ENCODE data around the gene GALNT9. TPM values are rescaled to one million over a fixed set of nuclear protein-coding genes. Genes with fewer than 3 reads are reported as not detected.

Gene GALNT9
- total and polyA plus RNA-seq, 2 donors (not counting 1 experiment from before 2014, with no cell fraction given), result 0.10 to 2.8 TPM

GRCh38 chr12:132237772-132238487 is 91.5 kb downstream of the GALNT9 start:
- TF ChIP-seq CTCF (conservative IDR thresholded peaks at IDR 0.05 in 1 of 2, IDR thresholded peaks at IDR 0.05 in 1 of 2; ENCODE audit: low read depth in 1 of 2, low read length in 2 of 2) (no peak), EZH2 (IDR thresholded peaks at IDR 0.05; ENCODE audit: low read length, missing control alignments) (no peak)
- H3K27me3 ChIP-seq (ENCODE audit: control insufficient read depth, insufficient read depth, low read length), result no peaks in the 10 kb centered on the region
- H3K9me3 ChIP-seq (ENCODE audit: control insufficient read depth, insufficient read depth, low read depth, low read length), result no peaks in the 10 kb centered on the region
- no peak overlapping the region for H3K4me2 ChIP-seq (ENCODE audit: extremely low read depth, insufficient read depth, low read length)
- no peak overlapping the region for H2AFZ ChIP-seq (ENCODE audit: low read length)
- no peak overlapping the region for H3K4me3 ChIP-seq (replicated peaks in 1 of 4; ENCODE audit: control extremely low read depth in 1 of 4, insufficient read depth in 1 of 4, low read depth in 3 of 4, low read length in 4 of 4)
- H3K27ac ChIP-seq (ENCODE audit: insufficient read depth, low read length), result no peak overlapping the region
- no peaks in the 10 kb centered on the region for H3K79me2 ChIP-seq (ENCODE audit: control insufficient read depth, insufficient read depth, low read length)
- no peak for DNase-seq (ENCODE audit: low read depth in 2 of 2)
- H3K4me1 ChIP-seq (ENCODE audit: control insufficient read depth, extremely low read depth, insufficient read depth, low read length), result no peaks in the 10 kb centered on the region
- no peaks in the 10 kb centered on the region for H4K20me1 ChIP-seq (ENCODE audit: control insufficient read depth, extremely low read depth, insufficient read depth, low read length)
- H3K36me3 ChIP-seq (ENCODE audit: control insufficient read depth, insufficient read depth, low read length), result no peaks in the 10 kb centered on the region
- no peak overlapping the region for H3K9ac ChIP-seq (ENCODE audit: insufficient read depth, low read length)

GRCh38 chr12:132236930-132237771 is 92.2 kb downstream of the GALNT9 start:
- no peaks in the 10 kb centered on the region for H3K9me3 ChIP-seq (ENCODE audit: control insufficient read depth, insufficient read depth, low read depth, low read length)
- no peaks in the 10 kb centered on the region for H3K27me3 ChIP-seq (ENCODE audit: control insufficient read depth, insufficient read depth, low read length)
- H3K9ac ChIP-seq (ENCODE audit: insufficient read depth, low read length), result no peak overlapping the region
- no peak overlapping the region for H3K4me2 ChIP-seq (ENCODE audit: extremely low read depth, insufficient read depth, low read length)
- H4K20me1 ChIP-seq (ENCODE audit: control insufficient read depth, extremely low read depth, insufficient read depth, low read length), result no peaks in the 10 kb centered on the region
- no peak overlapping the region for H2AFZ ChIP-seq (ENCODE audit: low read length)
- H3K79me2 ChIP-seq (ENCODE audit: control insufficient read depth, insufficient read depth, low read length), result no peaks in the 10 kb centered on the region
- no peak for TF ChIP-seq CTCF (conservative IDR thresholded peaks at IDR 0.05 in 1 of 2, IDR thresholded peaks at IDR 0.05 in 1 of 2; ENCODE audit: low read depth in 1 of 2, low read length in 2 of 2)
- TF ChIP-seq EZH2 (IDR thresholded peaks at IDR 0.05; ENCODE audit: low read length, missing control alignments), result no peak
- no peaks in the 10 kb centered on the region for H3K4me1 ChIP-seq (ENCODE audit: control insufficient read depth, extremely low read depth, insufficient read depth, low read length)
- no peaks in the 10 kb centered on the region for H3K36me3 ChIP-seq (ENCODE audit: control insufficient read depth, insufficient read depth, low read length)
- no peak for DNase-seq (ENCODE audit: low read depth in 2 of 2)
- H3K27ac ChIP-seq (ENCODE audit: insufficient read depth, low read length), result no peak overlapping the region
- H3K4me3 ChIP-seq (replicated peaks in 1 of 4; ENCODE audit: control extremely low read depth in 1 of 4, insufficient read depth in 1 of 4, low read depth in 3 of 4, low read length in 4 of 4), result no peak overlapping the region

GRCh38 chr12:132236129-132236929 is 93.1 kb downstream of the GALNT9 start:
- no peaks in the 10 kb centered on the region for H3K9me3 ChIP-seq (ENCODE audit: control insufficient read depth, insufficient read depth, low read depth, low read length)
- H3K4me1 ChIP-seq (ENCODE audit: control insufficient read depth, extremely low read depth, insufficient read depth, low read length), result no peaks in the 10 kb centered on the region
- H3K4me3 ChIP-seq (replicated peaks in 1 of 4; ENCODE audit: control extremely low read depth in 1 of 4, insufficient read depth in 1 of 4, low read depth in 3 of 4, low read length in 4 of 4), result no peak overlapping the region
- no peak overlapping the region for H3K27ac ChIP-seq (ENCODE audit: insufficient read depth, low read length)
- no peaks in the 10 kb centered on the region for H4K20me1 ChIP-seq (ENCODE audit: control insufficient read depth, extremely low read depth, insufficient read depth, low read length)
- H3K9ac ChIP-seq (ENCODE audit: insufficient read depth, low read length), result no peak overlapping the region
- no peak overlapping the region for H3K4me2 ChIP-seq (ENCODE audit: extremely low read depth, insufficient read depth, low read length)
- DNase-seq (ENCODE audit: low read depth in 2 of 2), result no peak
- no peak for TF ChIP-seq EZH2 (IDR thresholded peaks at IDR 0.05; ENCODE audit: low read length, missing control alignments)
- no peak for TF ChIP-seq CTCF (conservative IDR thresholded peaks at IDR 0.05 in 1 of 2, IDR thresholded peaks at IDR 0.05 in 1 of 2; ENCODE audit: low read depth in 1 of 2, low read length in 2 of 2)
- no peaks in the 10 kb centered on the region for H3K79me2 ChIP-seq (ENCODE audit: control insufficient read depth, insufficient read depth, low read length)
- no peak overlapping the region for H2AFZ ChIP-seq (ENCODE audit: low read length)
- no peaks in the 10 kb centered on the region for H3K27me3 ChIP-seq (ENCODE audit: control insufficient read depth, insufficient read depth, low read length)
- H3K36me3 ChIP-seq (ENCODE audit: control insufficient read depth, insufficient read depth, low read length), result no peaks in the 10 kb centered on the region
